Aorta (tissue), 5 donors: Measurements from ENCODE around the gene NCKAP5L. TPM values are rescaled to one million over a fixed set of nuclear protein-coding genes. Genes with fewer than 3 reads are reported as not detected.
"Not testable (repeated sequence)": the region's sequence is repeated elsewhere in the genome, so short reads cannot be mapped to it uniquely, and the experiment has no call there.

Experiments
- ATAC-seq: fragments of 200-7000 bp; cut with Tn5 transposase; one replicate; pipeline ENCODE4 v1.9.1; 2022; ENCODE audit warnings: moderate library complexity; ENCODE audit not compliant: low FRiP score
- DNase-seq, 2 donors: peaks; one replicate each; pipeline ENCODE4 v3.0.0-alpha.2; 2020
- H3K27ac ChIP-seq, 2 donors: one replicate each; pipeline ENCODE4 v1.5.1; 2013; ENCODE audit warnings: low read length in 2 of 2, mild to moderate bottlenecking in 2 of 2, moderate library complexity in 2 of 2, control low read depth in 1 of 2, inconsistent platforms in 1 of 2, low read depth in 1 of 2
- H3K27me3 ChIP-seq, 2 donors: one replicate each; pipeline ENCODE4 v1.6.1; 2013; ENCODE audit warnings: control low read depth in 1 of 2, low read length in 1 of 2, mild to moderate bottlenecking in 1 of 2, moderate library complexity in 1 of 2; ENCODE audit not compliant: insufficient read depth in 2 of 2, control insufficient read depth in 1 of 2
- H3K36me3 ChIP-seq, 2 donors: one replicate each; pipeline ENCODE4 v1.6.1; 2013; ENCODE audit warnings: control low read depth in 1 of 2, low read length in 1 of 2, mild to moderate bottlenecking in 1 of 2; ENCODE audit not compliant: insufficient read depth in 2 of 2, control insufficient read depth in 1 of 2
- H3K4me1 ChIP-seq, 2 donors: one replicate each; pipeline ENCODE4 v1.6.1; 2013; ENCODE audit warnings: low read length in 2 of 2, control low read depth in 1 of 2, mild to moderate bottlenecking in 1 of 2, moderate library complexity in 1 of 2; ENCODE audit not compliant: insufficient read depth in 2 of 2, control insufficient read depth in 1 of 2
- H3K4me3 ChIP-seq, 2 donors: one replicate each; pipeline ENCODE4 v1.5.1; 2013; ENCODE audit warnings: low read length in 2 of 2, control low read depth in 1 of 2, mild to moderate bottlenecking in 1 of 2
- H3K9me3 ChIP-seq: one replicate; pipeline ENCODE4 v1.6.1; 2013; ENCODE audit warnings: mild to moderate bottlenecking, low read length; ENCODE audit not compliant: control insufficient read depth
- WGBS, 2 donors: extraction: QIAGEN DNeasy Blood & Tissue Kit; methylation state at CpG; one replicate each; pipeline ENCODE4 v1.1.7; 2013; 5-methylcytosine and 5-hydroxymethylcytosine counted together
- intact Hi-C, 2 donors: fragments of 100-400 bp; cut with DNase I; formaldehyde crosslinking; loops; one replicate each; pipeline versions ENCODE4 v1.14.2 to v1.15.0; 2022
- polyA plus RNA-seq, 2 donors: library from polyadenylated mRNA; stranded (reverse); fragments of 200-250 nt; gene quantifications; one replicate each; pipeline ENCODE4 v1.2.3, GENCODE V29; 2013
- total RNA-seq, 2 donors: library from RNA; stranded (reverse); fragmentation: NEBNext Ultra II Directional; extraction: Animal tissue kit (Norgen Biotek cat#: 25700); gene quantifications; one replicate each; pipeline ENCODE4 v1.2.1, GENCODE V29; 2021
- donor health status: healthy with polysubstance abuse.
- donor health status: Bipolar disorder and iron deficiency.
- donor health status: DM: no; HTN: no; CAD: no.
- donor health status: DM: no; HTN: no; CAD: no.
- donor health status: DM: yes; HTN: yes; CAD: no.

The NCKAP5L gene
- total and polyA plus RNA-seq, 4 donors: 3.5 to 38.7 (median 18.5) TPM

DNA sequence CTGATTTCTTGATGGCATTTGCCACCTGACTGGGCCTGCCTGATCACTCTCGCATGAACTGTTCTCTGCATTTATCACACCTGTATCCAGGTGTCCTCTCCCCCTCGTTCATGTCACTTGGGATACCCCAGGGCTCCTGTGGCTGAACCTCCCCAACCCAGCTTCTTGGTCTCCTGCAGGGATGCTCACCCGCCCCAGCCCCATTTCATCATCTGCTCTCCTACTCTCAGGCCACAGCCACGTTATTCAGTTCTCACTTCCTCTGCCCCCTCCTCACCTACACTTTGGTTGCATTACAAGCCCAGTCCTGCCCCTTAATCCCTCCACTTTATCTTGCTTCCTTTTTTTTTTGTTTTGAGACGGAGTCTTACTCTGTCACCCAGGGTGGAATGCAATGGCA is 51.4 kb downstream of the NCKAP5L start:
- H3K4me1 ChIP-seq: no peaks in the 10 kb centered on the region
- no peak for DNase-seq
- H3K27ac ChIP-seq: no peak overlapping the region
- intact Hi-C loops: loop anchor here in 1 of 2 donors (2.0 to 10.0 kb wide), 2 partner anchors 62 to 278 kb away; partner anchors contain the start of gene ASIC1
- H3K9me3 ChIP-seq: no peaks in the 10 kb centered on the region
- ATAC-seq: no peak
- no peak overlapping the region for H3K4me3 ChIP-seq
- no peaks in the 10 kb centered on the region for H3K36me3 ChIP-seq
- H3K27me3 ChIP-seq: no peaks in the 10 kb centered on the region
- WGBS, 2 donors: 80 to 82% methylated on average over 5 of the region's 5 CpGs

DNA sequence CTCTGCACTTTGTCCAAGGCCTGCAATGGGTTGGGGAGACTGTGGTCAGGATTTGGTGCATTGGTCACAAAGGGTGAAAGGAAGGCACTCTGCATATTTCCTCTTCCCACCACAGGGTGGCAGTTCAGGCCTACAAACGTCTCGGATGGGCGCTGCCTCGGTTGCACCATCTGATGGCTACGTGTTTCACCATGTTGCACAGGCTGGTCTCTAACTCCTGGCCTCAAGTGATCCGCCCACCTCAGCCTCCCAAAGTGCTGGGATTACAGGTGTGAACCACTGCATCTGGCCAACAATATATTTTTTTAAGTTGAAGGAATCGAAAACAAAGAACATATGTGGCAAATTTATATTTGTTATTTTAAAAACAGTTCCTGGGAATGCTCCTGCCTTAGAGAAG is 51.8 kb downstream of the NCKAP5L start:
- 7 to 8% methylated on average over 7 of the region's 7 CpGs for WGBS, 2 donors
- Histone ChIP-seq H3K27ac (no peak overlapping the region), H3K9me3 (no peaks in the 10 kb centered on the region), H3K27me3 (no peaks in the 10 kb centered on the region), H3K36me3 (no peaks in the 10 kb centered on the region), H3K4me3 (no peak overlapping the region), H3K4me1 (no peaks in the 10 kb centered on the region)
- intact Hi-C loops: loop anchor here in 1 of 2 donors (2.0 to 10.0 kb wide), 2 partner anchors 62 to 278 kb away; partner anchors contain the start of gene ASIC1
- DNase-seq: peak; percentile 79 to 85
- peak; percentile 89 for ATAC-seq

DNA sequence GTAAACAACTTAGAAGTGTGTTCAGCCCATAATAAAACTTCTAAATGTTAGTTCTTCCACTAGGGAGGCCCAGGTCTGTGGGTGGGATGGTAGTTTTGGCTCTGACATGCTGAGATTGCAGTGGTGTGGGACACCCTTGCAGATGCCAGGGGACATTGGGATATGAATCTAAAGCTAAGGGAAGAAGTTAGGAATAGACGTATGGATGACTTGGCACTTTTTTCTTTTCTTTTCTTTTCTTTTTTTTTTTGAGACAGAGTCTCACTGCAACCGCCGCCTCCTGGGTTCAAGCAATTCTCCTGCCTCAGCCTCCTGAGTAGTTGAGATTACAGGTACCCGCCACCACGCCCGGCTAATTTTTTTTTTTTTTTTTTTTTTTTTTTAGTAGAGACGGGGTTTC is 55.1 kb downstream of the NCKAP5L start:
- H3K4me1 ChIP-seq, H3K9me3 ChIP-seq, H3K27me3 ChIP-seq, DNase-seq, H3K27ac ChIP-seq, H3K4me3 ChIP-seq, ATAC-seq, H3K36me3 ChIP-seq: not testable (repeated sequence)
- intact Hi-C loops: loop anchor here (5.0 to 10.0 kb wide), 2 partner anchors 54 to 282 kb away; partner anchors contain the start of genes ASIC1 (in 1 of the 2) and NCKAP5L (in 1 of the 2)
- 78 to 89% methylated on average over 6 to 7 of the region's 7 CpGs for WGBS, 2 donors

DNA sequence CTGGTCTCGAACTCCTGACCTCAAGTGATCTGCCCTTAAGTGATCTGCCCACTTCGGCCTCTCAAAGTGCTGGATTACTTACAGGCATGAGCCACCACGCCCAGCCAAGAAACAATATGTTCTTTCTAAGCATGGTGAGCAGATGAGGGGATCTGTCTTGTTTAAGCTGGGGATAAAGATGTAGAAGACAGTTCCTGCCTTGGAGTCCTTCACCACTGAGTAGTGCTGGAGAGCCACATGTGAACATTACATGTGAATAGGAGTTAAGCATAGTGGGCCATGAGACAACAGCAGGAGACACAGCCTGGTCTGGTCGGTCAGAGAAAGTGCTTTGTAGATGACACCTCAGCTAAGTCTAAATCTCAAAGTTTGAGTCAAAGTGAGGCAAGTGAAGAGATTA is 60.9 kb downstream of the NCKAP5L start:
- Histone ChIP-seq H3K27me3 (no peaks in the 10 kb centered on the region), H3K4me1 (no peaks in the 10 kb centered on the region), H3K36me3 (peaks cover 2 to 13% of the 10 kb centered on the region in 2 donors), H3K4me3 (no peak overlapping the region), H3K9me3 (no peaks in the 10 kb centered on the region), H3K27ac (no peak overlapping the region)
- intact Hi-C loops: no loop called here
- DNase-seq (no peak), ATAC-seq (no peak)
- 78 to 79% methylated on average over 4 of the region's 4 CpGs for WGBS, 2 donors

DNA sequence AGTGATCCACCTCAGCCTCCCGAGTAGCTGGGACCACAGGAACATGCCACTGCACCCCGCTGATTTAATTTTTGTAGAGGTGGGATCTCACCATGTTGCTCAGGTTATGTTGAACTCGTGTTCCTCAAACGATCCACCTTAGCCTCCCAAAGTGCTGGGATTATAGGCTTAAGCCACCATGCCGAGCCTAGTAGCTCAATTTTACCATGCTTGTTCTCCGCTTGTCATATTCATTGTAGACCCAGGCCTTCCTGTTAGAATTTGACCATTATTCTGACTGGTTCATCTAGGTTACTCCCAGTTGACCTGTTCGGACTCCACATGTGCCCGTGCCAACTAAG is 62.1 kb downstream of the NCKAP5L start:
- Histone ChIP-seq H3K36me3 (peaks cover 8 to 16% of the 10 kb centered on the region in 2 donors), H3K4me1 (no peaks in the 10 kb centered on the region), H3K27me3 (no peaks in the 10 kb centered on the region), H3K4me3 (no peak overlapping the region), H3K27ac (no peak overlapping the region), H3K9me3 (no peaks in the 10 kb centered on the region)
- ATAC-seq: no peak
- DNase-seq: no peak
- intact Hi-C loops: no loop called here
- WGBS, 2 donors: 82 to 90% methylated on average over 8 of the region's 8 CpGs

DNA sequence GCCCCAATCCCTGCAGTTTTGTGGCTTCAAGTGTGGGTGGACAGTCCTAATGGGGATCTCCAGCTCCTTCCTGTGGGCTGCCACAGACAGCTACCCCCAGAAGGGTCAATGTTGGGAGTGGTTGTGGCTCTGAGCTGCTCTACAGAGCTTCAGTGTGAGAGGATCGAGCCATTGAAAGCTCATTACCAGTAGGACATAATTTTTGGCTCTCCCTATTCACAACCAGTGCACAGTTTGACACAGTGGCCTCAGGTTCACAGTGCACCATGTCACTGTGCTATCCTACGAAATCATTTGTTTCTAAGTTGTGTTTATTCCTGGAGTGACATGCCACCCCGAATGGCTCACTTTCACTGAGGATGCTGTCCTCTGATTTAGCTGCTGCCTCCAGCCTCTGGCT is 64.1 kb downstream of the NCKAP5L start:
- Histone ChIP-seq H3K4me1 (no peaks in the 10 kb centered on the region), H3K4me3 (no peak overlapping the region), H3K27me3 (no peaks in the 10 kb centered on the region), H3K9me3 (no peaks in the 10 kb centered on the region), H3K27ac (no peak overlapping the region), H3K36me3 (peaks cover 13 to 22% of the 10 kb centered on the region in 2 donors)
- DNase-seq: no peak
- intact Hi-C loops: no loop called here
- 68 to 82% methylated on average over 3 of the region's 3 CpGs for WGBS, 2 donors
- no peak for ATAC-seq

DNA sequence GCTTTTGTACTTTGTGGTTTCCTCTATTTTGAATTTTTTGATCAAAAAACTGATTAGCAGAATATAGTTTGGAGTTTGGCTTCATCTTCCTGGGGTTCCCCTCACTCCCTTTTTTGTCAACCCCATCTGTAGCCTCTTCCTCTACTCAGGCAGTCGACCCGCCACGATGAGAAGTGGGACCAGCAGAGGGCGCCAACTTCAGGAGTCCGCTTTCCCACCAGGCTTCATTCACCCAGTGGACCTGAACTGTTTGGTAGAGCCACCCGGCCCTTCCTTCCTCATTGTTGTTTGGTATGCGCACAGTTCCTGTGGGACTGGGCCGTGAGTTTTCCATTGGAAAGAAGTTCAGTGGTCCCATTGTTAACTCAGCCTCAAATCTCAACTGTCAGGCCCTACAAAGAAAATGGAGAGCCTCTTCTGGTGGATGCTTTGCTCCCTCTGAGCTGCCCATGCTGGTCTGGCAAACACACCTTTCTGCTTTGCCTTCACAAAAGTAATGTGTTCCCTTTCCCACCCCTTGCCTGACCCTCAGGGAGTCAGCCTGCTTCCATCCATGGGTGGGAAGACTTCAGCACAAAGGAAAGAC is 65.1 kb downstream of the NCKAP5L start:
- intact Hi-C loops: no loop called here
- DNase-seq (peak; percentile 79 to 88), ATAC-seq (no peak)
- no peaks in the 10 kb centered on the region for H3K27me3 ChIP-seq
- H3K9me3 ChIP-seq: no peaks in the 10 kb centered on the region
- no peaks in the 10 kb centered on the region for H3K4me1 ChIP-seq
- WGBS, 2 donors: 22 to 26% methylated on average over 8 of the region's 8 CpGs
- peaks cover 21 to 30% of the 10 kb centered on the region in 2 donors for H3K36me3 ChIP-seq
- H3K27ac ChIP-seq: no peak overlapping the region
- H3K4me3 ChIP-seq: no peak overlapping the region

DNA sequence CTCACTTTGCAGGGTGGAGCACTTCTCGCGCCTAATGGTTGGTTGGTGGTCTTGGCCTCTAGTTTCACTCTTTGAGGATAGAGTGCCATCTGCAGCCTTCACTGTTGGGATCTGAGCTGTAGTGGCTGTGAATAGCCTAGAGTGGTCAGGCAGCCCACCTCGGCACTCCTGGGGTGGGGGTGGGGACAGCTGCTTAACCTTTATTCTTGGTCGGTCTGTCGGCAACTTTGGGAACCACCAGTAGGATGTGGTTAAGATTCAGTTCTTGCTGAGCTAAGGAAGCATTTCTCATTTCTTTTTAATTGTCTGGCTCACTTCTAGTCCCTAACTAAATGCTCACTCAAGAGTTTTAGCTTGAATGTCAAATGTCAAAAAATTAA is 65.8 kb downstream of the NCKAP5L start:
- WGBS, 2 donors: 81 to 87% methylated on average over 5 of the region's 5 CpGs
- intact Hi-C loops: no loop called here
- H3K4me3 ChIP-seq: no peak overlapping the region
- H3K36me3 ChIP-seq: peaks cover 21 to 30% of the 10 kb centered on the region in 2 donors
- no peaks in the 10 kb centered on the region for H3K27me3 ChIP-seq
- no peaks in the 10 kb centered on the region for H3K4me1 ChIP-seq
- no peak overlapping the region for H3K27ac ChIP-seq
- no peak for DNase-seq
- no peak for ATAC-seq
- H3K9me3 ChIP-seq: no peaks in the 10 kb centered on the region

DNA sequence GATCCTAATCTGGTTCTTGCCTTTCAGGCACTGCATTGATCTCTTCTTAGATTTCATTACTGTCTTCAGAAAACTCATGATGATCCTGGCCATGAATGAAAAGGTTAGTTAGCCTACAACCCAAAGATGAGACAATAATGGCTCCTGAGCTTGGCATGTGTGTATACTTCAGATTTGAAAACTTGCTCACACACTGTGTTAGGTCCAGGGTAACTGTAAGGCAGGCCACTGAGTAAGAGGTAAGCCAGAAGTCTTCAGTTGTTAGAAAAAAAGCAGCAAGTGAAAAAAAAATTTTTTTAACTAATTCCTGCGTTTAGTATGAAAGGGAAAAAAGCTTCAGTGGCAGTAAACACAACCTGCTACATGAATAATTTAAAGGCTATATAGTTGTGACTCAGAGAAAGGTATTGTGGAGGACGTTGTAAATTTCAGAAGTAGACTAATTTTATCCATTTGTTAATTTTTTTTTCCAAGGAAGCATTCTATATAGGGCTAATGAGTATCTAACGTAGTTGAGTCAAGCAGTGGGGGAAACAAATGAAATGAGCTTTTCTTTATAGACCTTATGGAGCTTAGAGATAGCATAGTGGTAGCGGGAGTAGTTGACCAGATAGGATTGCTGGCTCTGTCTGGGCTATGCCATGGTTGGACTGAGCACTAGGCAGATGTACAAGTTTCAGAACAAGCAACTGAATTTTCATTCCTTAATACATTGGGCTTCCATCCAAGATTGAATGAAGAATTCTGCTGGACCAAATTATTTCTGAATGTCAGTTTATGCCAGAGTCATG is 66.3 kb downstream of the NCKAP5L start:
- ATAC-seq: no peak
- WGBS, 2 donors: 77 to 79% methylated on average over 4 of the region's 4 CpGs
- Histone ChIP-seq H3K27ac (no peak overlapping the region), H3K9me3 (no peaks in the 10 kb centered on the region), H3K27me3 (no peaks in the 10 kb centered on the region), H3K4me1 (no peaks in the 10 kb centered on the region), H3K36me3 (peaks cover 24 to 30% of the 10 kb centered on the region in 2 donors), H3K4me3 (no peak overlapping the region)
- no peak for DNase-seq
- intact Hi-C loops: no loop called here
